CD4-positive, alpha-beta T cell treated with Interleukin-21 for 1 hour (primary cell): Measurements from ENCODE around the gene SERPINA1.

ENCODE experiments used
- DNase-seq: peaks from one replicate; pipeline ENCODE4 v3.0.0-alpha.2; 2020

The SERPINA1 gene

DNA sequence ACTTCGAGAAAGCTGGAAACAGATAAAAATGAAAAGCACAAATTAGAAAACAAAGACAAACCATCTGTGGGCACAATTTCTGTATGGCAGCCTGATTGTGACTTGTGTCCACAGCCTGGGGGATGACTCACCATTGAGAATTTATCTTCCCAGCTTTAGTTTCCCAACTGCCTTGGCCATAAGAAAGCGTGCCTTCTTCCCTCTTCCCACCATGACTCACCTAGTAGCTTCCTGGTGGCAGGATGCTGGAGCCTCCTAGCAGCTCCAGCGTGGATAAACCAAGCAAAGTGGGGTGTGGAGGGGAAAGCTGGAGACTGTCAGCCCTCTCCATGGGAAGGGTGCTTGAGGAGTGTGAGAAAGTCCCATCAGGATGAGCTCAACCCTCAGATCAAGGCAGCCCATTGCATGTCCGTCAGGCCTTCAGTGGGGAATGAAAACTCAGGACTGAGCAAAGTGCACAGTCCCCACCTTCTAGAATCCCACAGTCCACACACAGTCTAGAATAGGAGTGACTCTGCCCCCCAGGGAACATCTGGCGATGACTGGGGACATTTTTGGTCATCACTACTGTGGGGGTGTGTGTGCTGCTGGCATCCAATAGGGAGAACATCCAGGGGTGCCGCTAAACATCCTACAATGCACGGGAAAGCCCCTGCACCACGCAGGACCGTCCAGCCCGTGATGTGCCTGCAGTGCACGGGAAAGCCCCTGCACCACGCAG is 42.9 kb downstream of the SERPINA1 start:
- no peak for DNase-seq

GRCh38 chr14:94344389-94344788 is 44.0 kb downstream of the SERPINA1 start:
- DNase-seq = no peak

GRCh38 chr14:94343238-94344005 is 45.0 kb downstream of the SERPINA1 start:
- no peak for DNase-seq

DNA sequence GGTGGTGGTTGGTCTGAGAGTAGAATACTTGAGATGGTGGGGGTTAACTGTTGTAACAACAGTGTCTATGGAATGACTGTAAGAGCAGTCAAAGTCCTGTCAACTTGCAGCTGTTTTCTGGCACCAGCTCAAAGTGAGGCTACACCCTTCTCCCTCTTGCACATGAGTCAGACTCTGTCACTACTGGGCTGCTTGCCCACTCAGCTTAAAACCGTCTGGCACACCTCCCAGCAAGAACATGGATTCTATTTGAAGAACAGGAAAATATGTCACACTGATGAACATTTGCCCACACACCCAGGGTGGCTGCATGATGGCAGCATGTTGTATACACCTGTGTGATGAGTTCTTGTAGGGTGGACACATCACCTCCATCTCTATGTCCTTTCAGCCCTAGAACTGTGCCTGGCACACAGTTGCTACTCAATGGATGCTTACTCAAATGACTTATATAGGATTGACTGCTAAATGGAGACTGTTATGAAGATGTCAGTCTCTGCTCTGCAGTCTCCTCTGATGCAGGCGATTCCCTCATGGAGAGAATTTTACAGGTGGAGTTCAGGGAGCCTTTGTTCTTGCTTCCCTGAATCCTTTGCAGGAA is 46.0 kb downstream of the SERPINA1 start:
- DNase-seq = no peak

DNA sequence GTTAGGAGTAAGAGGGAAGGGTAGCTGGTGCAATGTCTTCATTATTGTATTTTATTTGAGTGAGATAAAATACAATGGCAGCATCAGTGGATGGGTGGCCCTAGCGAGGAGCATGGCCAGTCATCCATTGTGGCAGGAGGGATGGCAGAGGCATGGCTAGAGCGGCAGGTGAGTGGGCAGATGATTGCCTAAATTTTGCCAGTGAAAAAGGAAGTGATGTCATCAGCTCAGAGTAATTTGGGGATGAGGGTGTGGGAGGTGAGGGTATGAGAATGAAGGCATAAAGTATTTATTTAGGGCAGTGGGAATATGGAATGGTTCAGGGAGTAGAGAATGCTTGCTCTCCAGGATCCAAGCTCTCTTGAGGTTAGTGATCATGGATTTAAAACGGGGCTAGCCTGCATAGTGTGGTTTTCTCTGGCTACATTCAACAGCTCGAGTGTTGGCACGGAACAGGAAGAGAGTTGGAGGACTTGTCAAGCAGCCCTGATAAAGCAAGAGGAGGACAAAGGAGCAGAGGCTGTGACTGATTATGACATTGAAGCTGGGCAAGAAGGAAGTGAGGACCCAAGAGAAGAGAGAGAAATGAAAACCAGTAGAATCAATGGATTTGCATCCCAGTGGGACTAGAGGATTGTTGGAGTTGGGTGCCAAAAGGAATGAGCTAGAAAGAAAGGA is 46.6 kb downstream of the SERPINA1 start:
- no peak for DNase-seq

DNA sequence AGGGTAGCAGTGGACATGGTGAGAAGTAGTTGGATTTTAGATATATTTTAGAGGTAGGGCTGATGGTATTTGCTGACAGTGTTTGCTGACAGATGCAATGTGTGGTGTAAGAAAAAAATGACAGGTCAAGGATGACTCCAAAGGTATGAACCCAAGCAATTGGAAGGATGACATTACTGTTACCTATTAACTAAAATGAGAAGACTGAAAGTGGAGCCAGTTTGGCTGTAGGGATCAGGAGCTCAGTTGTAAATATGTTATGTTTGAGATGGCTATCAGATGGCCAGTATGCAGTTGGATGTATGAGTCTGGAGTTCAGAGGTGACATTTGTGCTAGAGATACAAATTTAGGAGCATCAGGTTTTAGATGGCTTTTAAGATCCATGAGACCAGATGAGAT is 47.9 kb downstream of the SERPINA1 start:
- DNase-seq = no peak

- no peak for DNase-seq
These were observed 50.4 kb downstream of the SERPINA1 start for GRCh38 chr14:94338023-94338422.

DNA sequence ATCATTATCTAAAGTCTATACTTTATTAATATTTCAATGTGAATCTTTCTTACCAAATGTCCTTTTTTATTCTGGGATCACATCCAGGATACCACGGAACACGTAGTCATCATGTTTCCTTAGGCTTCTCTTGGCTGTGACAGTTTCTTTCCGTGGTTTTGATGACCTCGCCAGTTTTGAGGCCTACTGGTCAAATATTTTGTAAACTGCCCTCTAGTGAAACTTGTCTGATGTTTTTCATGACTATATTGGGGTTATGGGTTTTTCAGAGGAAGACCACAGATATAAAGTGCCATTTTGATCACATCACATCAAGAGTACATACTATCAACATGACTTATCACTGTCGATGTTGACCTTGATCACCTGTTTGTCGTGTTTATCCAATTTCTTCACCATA is 51.1 kb downstream of the SERPINA1 start:
- no peak for DNase-seq

DNA sequence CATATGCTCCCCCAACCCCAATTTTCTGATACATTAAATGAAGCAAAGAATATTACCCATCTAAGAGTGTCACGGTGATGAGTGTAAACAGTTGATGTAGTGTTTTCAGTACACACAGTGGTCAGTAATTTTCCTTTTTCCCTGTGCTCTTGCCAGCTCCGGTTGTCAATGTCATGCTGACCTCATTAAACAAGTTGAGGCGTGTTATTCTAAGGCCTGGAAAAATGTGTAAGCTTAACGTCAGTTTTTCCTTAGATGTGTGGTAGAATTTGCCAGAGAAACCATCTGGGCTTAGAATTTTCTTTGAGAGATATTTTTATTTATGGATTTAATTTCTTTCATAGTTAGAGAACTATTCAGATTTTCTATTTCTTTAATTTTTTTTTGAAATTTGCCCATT is 53.5 kb downstream of the SERPINA1 start:
- DNase-seq = no peak

DNA sequence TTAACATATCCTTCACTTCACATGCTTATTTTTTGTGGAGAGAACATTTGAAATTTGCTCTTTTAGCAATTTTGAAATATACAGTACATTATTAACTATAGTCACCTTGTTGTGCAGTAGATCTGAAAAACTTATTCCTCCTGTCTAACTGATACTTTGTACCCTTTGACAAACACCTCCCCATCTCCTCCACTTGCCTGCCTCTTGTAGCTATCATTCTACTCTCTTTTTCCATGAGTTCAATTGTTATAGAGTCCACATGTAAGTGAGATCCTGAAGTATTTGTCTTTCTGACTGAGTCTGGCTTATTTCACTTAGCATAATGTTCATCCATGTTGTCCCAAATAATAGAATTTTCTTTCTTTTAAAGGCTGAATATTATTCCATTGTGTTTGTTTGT is 55.8 kb downstream of the SERPINA1 start:
- DNase-seq = no peak

GRCh38 chr14:94332063-94332583 is 56.3 kb downstream of the SERPINA1 start:
- DNase-seq = no peak

DNA sequence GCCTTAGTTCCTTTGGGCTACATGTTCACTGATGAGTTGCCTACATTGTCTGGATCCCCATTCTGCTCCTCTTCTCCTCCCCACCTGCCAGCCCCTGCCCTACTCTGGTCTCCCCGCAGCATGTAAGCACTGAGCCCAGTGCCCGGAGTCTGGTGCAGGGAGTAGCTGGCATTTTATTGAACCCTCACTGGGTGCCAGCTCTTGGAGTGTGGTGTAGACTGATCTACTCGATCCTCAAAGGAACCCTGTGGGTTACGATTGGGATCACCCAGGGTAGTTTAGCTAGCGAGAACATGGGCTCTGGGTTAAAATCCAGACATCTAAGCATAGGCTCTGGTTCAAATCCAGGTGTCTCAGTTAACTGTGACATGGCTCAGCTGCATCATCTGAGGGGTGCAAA is 56.9 kb downstream of the SERPINA1 start:
- DNase-seq = no peak

GRCh38 chr14:94330857-94331256 is 57.5 kb downstream of the SERPINA1 start:
- no peak for DNase-seq

- no peak for DNase-seq
These were observed 58.0 kb downstream of the SERPINA1 start for GRCh38 chr14:94330432-94330831.

DNA sequence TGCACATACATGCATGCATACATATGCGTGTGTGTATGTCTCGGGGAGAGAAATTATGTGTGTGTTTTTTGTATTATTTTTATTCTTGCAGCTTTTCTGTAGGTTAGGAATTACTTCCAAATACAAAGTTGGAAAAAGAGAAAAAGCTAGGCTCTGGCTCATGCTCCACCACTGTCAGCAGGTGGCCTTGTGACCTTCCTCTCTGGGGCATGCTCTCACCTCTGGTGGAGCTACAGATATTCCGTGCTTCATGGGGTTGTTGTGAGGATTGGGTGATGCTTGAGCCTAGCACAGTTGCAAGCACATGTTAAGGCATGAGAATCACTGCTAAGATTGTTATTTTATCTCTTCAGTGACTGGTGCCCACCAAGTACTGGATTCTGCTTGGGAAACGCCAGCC is 58.5 kb downstream of the SERPINA1 start:
- no peak for DNase-seq

- DNase-seq = no peak
These were observed 60.2 kb downstream of the SERPINA1 start for GRCh38 chr14:94328196-94328595.
